ENCODE results near the gene TDRD6. TPM values are rescaled to one million over a fixed set of nuclear protein-coding genes. Genes with fewer than 3 reads are reported as not detected.
"Not testable (repeated sequence)": the region's sequence is repeated elsewhere in the genome, so short reads cannot be mapped to it uniquely, and the experiment has no call there.

Gene TDRD6
- total RNA-seq: 1.2 TPM

GRCh38 chr6:46687619-46688097, at the start of gene TDRD6:
TDRD6 (plus strand) TSS chr6:46687885; CDS start chr6:46688129, 244 bp downstream.
- DNase-seq: no peak

GRCh38 chr6:46637933-46638332, 49.8 kb upstream of the TDRD6 start:
- DNase-seq: no peak

- DNase-seq: no peak
Measured at GRCh38 chr6:46638650-46639049, 49.0 kb upstream of the TDRD6 start.

GRCh38 chr6:46642928-46643751, 44.5 kb upstream of the TDRD6 start:
- DNase-seq: no peak

GRCh38 chr6:46645265-46645664, 42.4 kb upstream of the TDRD6 start:
- no peak for DNase-seq

GRCh38 chr6:46648108-46648507, 39.6 kb upstream of the TDRD6 start:
- DNase-seq: not testable (repeated sequence)

GRCh38 chr6:46648869-46649492, 38.7 kb upstream of the TDRD6 start:
- no peak for DNase-seq

GRCh38 chr6:46651006-46651405, 36.7 kb upstream of the TDRD6 start:
- no peak for DNase-seq

GRCh38 chr6:46651816-46652215, 35.9 kb upstream of the TDRD6 start:
- no peak for DNase-seq

GRCh38 chr6:46652232-46652602, 35.5 kb upstream of the TDRD6 start:
- DNase-seq: no peak

- peak; percentile 92 for DNase-seq
Measured at GRCh38 chr6:46652603-46653438, 34.9 kb upstream of the TDRD6 start, which contains the start of the genes CYP39A1 and SLC25A27. CYP39A1 (minus strand) TSS chr6:46652818; CDS start chr6:46652582, 236 bp downstream. SLC25A27 (plus strand) TSS chr6:46652975; CDS start chr6:46653193, 218 bp downstream.

- no peak for DNase-seq
Measured at GRCh38 chr6:46653439-46654195, 34.1 kb upstream of the TDRD6 start.

GRCh38 chr6:46655803-46656202, 31.9 kb upstream of the TDRD6 start:
- DNase-seq: no peak

- DNase-seq: no peak
Measured at GRCh38 chr6:46657642-46658041, 30.0 kb upstream of the TDRD6 start.

GRCh38 chr6:46661483-46661882, 26.2 kb upstream of the TDRD6 start:
- DNase-seq: no peak

- no peak for DNase-seq
Measured at GRCh38 chr6:46667377-46667776, 20.3 kb upstream of the TDRD6 start.

GRCh38 chr6:46674410-46674809, 13.3 kb upstream of the TDRD6 start:
- no peak for DNase-seq

GRCh38 chr6:46676604-46677313, 10.9 kb upstream of the TDRD6 start:
- DNase-seq: no peak

- no peak for DNase-seq
Measured at GRCh38 chr6:46677314-46677654, 10.4 kb upstream of the TDRD6 start.

- DNase-seq: no peak
Measured at GRCh38 chr6:46684771-46685170, 2.9 kb upstream of the TDRD6 start.

Measured in occipital lobe (tissue), 2 donors.